Pancreas (tissue), 10 donors: ENCODE measurements around the gene INAFM2. TPM values are rescaled to one million over a fixed set of nuclear protein-coding genes. Genes with fewer than 3 reads are reported as not detected.

Experiments
- ATAC-seq, 4 donors: fragments of 200-7000 bp; cut with Tn5 transposase; one replicate each; pipeline versions ENCODE4 v1.8.0 to v1.9.1; 2020; ENCODE audit warnings: mild to moderate bottlenecking in 4 of 4, moderate library complexity in 4 of 4
- DNase-seq, 6 donors: peaks; one replicate each; pipeline ENCODE4 v3.0.0-alpha.2; 2020
- FAIRE-seq: peaks from 2 replicates; lab custom pipeline; 2012; peaks lifted over from hg19 to GRCh38; lab: Jason Lieb, UNC
- H3K27ac ChIP-seq, 4 donors: fragments of 200-600 bp; sonication (generic); 1 replicate in 3 of 4; 2 replicates in 1 of 4; pipeline versions ENCODE4 v1.5.0 to v1.8.0; 2020
- H3K27me3 ChIP-seq, 4 donors: fragments of 200-600 bp; one replicate each; pipeline ENCODE4 v1.8.0; 2021
- H3K36me3 ChIP-seq, 3 donors: fragments of 200-600 bp; sonication (generic) in 1 of 3; one replicate each; pipeline versions ENCODE4 v1.5.0 to v1.8.0; 2020 to 2021
- H3K4me1 ChIP-seq, 3 donors: fragments of 200-600 bp; one replicate each; pipeline ENCODE4 v1.8.0; 2021
- H3K4me3 ChIP-seq, 4 donors: fragments of 200-600 bp; sonication (generic) in 2 of 4; one replicate each; pipeline versions ENCODE4 v1.5.0 to v1.8.0; 2020 to 2021
- H3K9me3 ChIP-seq, 4 donors: fragments of 200-600 bp; one replicate each; pipeline ENCODE4 v1.8.0; 2021
- WGBS, 2 donors: extraction: QIAGEN DNeasy Blood & Tissue Kit; methylation state at CpG; one replicate each; pipeline ENCODE4 v1.1.7; 2013; 5-methylcytosine and 5-hydroxymethylcytosine counted together
- intact Hi-C, 3 donors: fragments of 100-400 bp; cut with DNase I; formaldehyde crosslinking; loops; one replicate each; pipeline versions ENCODE4 v1.11.1 to v1.14.2; 2022
- polyA plus RNA-seq, 2 donors: library from polyadenylated mRNA; stranded (reverse); fragments of 200-250 nt; gene quantifications; one replicate each; pipeline ENCODE4 v1.2.3, GENCODE V29; 2013
- total RNA-seq, 6 donors: library from RNA; stranded (reverse); fragmentation: NEBNext Ultra II Directional in 4 of 6; extraction: Animal tissue kit (Norgen Biotek cat#: 25700) in 4 of 6; gene quantifications; one replicate each; pipeline versions ENCODE4 v1.2.1 to v1.2.4, GENCODE V29; 2021 to 2023
- TF ChIP-seq, protein P1 (sequence below), 4 donors: fragments of 200-600 bp; sonication (generic) in 3 of 4; IDR thresholded peaks; one replicate each; pipeline versions ENCODE4 v1.5.0 to v1.8.0; 2021; ENCODE audit warnings: antibody characterized with exemption in 4 of 4
- donor health status: healthy with polysubstance abuse.
- donor health status: DM: no; HTN: no; CAD: no; lungs with moderate emphysema.
- donor health status: DM: no; HTN: no; CAD: no.
- donor health status: control.
- donor health status: control.
- donor health status: Bipolar disorder and iron deficiency.
- donor health status: DM: yes; HTN: yes; CAD: no.
- donor health status: DM: no; HTN: no; CAD: no.
- donor health status: DM: no; HTN: no; CAD: no.
- donor health status: DM: yes; HTN: yes; CAD: no.

Gene INAFM2
- total and polyA plus RNA-seq, 8 donors: 6.5 to 16.4 (median 11.3) TPM

- no peak overlapping the region for H3K27ac ChIP-seq
- no peaks in the 10 kb centered on the region for H3K36me3 ChIP-seq
- ATAC-seq (no peak), DNase-seq (peak in 1 of 6 donors; percentile 23), FAIRE-seq (no peak)
- H3K9me3 ChIP-seq: no peaks in the 10 kb centered on the region
- H3K27me3 ChIP-seq: peaks cover 0 to 5% (median 2%) of the 10 kb centered on the region in 4 donors
- H3K4me1 ChIP-seq: peaks cover 0 to 11% (median 6%) of the 10 kb centered on the region in 3 donors
- H3K4me3 ChIP-seq: no peak overlapping the region
- TF ChIP-seq, protein P1, sequence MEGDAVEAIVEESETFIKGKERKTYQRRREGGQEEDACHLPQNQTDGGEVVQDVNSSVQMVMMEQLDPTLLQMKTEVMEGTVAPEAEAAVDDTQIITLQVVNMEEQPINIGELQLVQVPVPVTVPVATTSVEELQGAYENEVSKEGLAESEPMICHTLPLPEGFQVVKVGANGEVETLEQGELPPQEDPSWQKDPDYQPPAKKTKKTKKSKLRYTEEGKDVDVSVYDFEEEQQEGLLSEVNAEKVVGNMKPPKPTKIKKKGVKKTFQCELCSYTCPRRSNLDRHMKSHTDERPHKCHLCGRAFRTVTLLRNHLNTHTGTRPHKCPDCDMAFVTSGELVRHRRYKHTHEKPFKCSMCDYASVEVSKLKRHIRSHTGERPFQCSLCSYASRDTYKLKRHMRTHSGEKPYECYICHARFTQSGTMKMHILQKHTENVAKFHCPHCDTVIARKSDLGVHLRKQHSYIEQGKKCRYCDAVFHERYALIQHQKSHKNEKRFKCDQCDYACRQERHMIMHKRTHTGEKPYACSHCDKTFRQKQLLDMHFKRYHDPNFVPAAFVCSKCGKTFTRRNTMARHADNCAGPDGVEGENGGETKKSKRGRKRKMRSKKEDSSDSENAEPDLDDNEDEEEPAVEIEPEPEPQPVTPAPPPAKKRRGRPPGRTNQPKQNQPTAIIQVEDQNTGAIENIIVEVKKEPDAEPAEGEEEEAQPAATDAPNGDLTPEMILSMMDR (IDR thresholded peaks at IDR 0.05): no peak
- 65 to 72% methylated on average over 30 of the region's 30 CpGs for WGBS, 2 donors
- intact Hi-C loops: loop anchor here in 2 of 3 donors (5.0 to 10.0 kb wide), 3 partner anchors 57 to 144 kb away; partner anchors contain the start of gene CCDC9B (in 1 of the 2)
These were observed 43.0 kb upstream of the INAFM2 start for GRCh38 chr15:40280260-40281056.

- Histone ChIP-seq H3K9me3 (no peaks in the 10 kb centered on the region), H3K36me3 (no peaks in the 10 kb centered on the region), H3K27me3 (peaks cover 0 to 5% (median 2%) of the 10 kb centered on the region in 4 donors), H3K4me3 (peak overlapping the region in 1 of 4 donors; percentile 52), H3K27ac (no peak overlapping the region), H3K4me1 (peaks cover 0 to 11% (median 6%) of the 10 kb centered on the region in 3 donors)
- TF ChIP-seq, protein P1 (IDR thresholded peaks at IDR 0.05): no peak
- FAIRE-seq: no peak
- no peak for ATAC-seq
- intact Hi-C loops: loop anchor here in 2 of 3 donors (5.0 to 10.0 kb wide), 3 partner anchors 56 to 144 kb away; partner anchors contain the start of gene CCDC9B (in 1 of the 2)
- peak in 1 of 6 donors; percentile 24 for DNase-seq
- 67 to 72% methylated on average over 36 to 43 of the region's 43 CpGs for WGBS, 2 donors
These were observed 42.3 kb upstream of the INAFM2 start for GRCh38 chr15:40281057-40281800.

DNA sequence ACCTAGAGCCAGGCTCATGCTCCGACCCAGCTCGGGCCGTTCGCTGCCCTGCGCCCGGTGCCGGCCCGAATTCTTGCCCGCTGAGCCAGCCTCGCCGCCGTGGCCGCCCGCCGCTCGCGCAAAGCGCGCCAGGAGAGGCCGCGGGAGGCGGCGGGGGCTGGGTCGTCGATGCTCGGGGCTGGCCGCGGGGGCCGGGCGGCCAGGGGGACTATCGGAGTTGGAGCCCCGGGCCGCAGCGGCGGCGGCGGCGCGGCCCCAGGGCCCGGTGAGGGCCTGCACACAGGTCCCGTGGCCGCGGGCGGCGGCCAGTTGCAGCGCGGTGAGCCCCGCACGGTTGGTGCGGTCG lies 41.7 kb upstream of the INAFM2 start:
- 8 to 9% methylated on average over 20 to 51 of the region's 51 CpGs for WGBS, 2 donors

GRCh38 chr15:40282147-40282868 lies 41.2 kb upstream of the INAFM2 start:
- peak; percentile 62 to 74 (median 67) for ATAC-seq
- Histone ChIP-seq H3K9me3 (no peaks in the 10 kb centered on the region), H3K4me3 (peak overlapping the region; percentile 9 to 52 (median 30)), H3K27ac (no peak overlapping the region), H3K4me1 (peaks cover 0 to 11% (median 6%) of the 10 kb centered on the region in 3 donors), H3K36me3 (no peaks in the 10 kb centered on the region), H3K27me3 (peaks cover 0 to 5% (median 2%) of the 10 kb centered on the region in 4 donors)
- 1% methylated on average over 74 to 92 of the region's 92 CpGs for WGBS, 2 donors
- DNase-seq: peak in 5 of 6 donors; percentile 57 to 87 (median 66)
- TF ChIP-seq, protein P1 (IDR thresholded peaks at IDR 0.05): peak in 1 of 4 donors; percentile 12
- intact Hi-C loops: loop anchor here in 2 of 3 donors (5.0 to 10.0 kb wide), 3 partner anchors 55 to 142 kb away; partner anchors contain the start of gene CCDC9B (in 1 of the 2)
- FAIRE-seq: no peak

More for the DNA sequence above, 41.7 kb upstream of the INAFM2 start:
- ATAC-seq (no peak), FAIRE-seq (no peak), DNase-seq (no peak)
- peaks cover 0 to 11% (median 6%) of the 10 kb centered on the region in 3 donors for H3K4me1 ChIP-seq
- intact Hi-C loops: loop anchor here in 2 of 3 donors (5.0 to 10.0 kb wide), 3 partner anchors 56 to 143 kb away; partner anchors contain the start of gene CCDC9B (in 1 of the 2)
- H3K27me3 ChIP-seq: peaks cover 0 to 5% (median 2%) of the 10 kb centered on the region in 4 donors
- H3K27ac ChIP-seq: no peak overlapping the region
- H3K36me3 ChIP-seq: no peaks in the 10 kb centered on the region
- no peaks in the 10 kb centered on the region for H3K9me3 ChIP-seq
- peak overlapping the region; percentile 9 to 52 (median 30) for H3K4me3 ChIP-seq
- TF ChIP-seq, protein P1 (IDR thresholded peaks at IDR 0.05): no peak
